WTC11 (cell line): ENCODE data around the gene DUT. TPM values are rescaled to one million over a fixed set of nuclear protein-coding genes. Genes with fewer than 3 reads are reported as not detected.
A peak's percentile ranks its signal among the peaks of the same experiment; 100 is the strongest.

ENCODE experiments used
- ATAC-seq: fragments of 200-7000 bp; cut with Tn5 transposase; 2 replicates; pipeline ENCODE4 v1.10.0; 2021; ENCODE audit warnings: mild to moderate bottlenecking, moderate library complexity
- CTCF ChIA-PET: fragments of 300-600 bp; sonication (Branson Sonifier 250); formaldehyde crosslinking; loops from one replicate; lab custom pipeline; 2021; ENCODE audit warnings: antibody characterized with exemption; lab: Charles Lee
- POLR2A ChIA-PET: fragments of 350-600 bp; sonication (Branson Sonifier 250); formaldehyde crosslinking; loops from one replicate; lab custom pipeline; 2021; ENCODE audit warnings: antibody characterized with exemption; lab: Charles Lee
- DNase-seq: peaks from one replicate; pipeline ENCODE4 v3.0.0; 2021; ENCODE audit warnings: low spot score
- H3K27ac Mint-ChIP-seq: 2 replicates; pipeline ENCODE4 v1.8.0; 2021; ENCODE audit warnings: mixed read lengths
- H3K27me3 Mint-ChIP-seq: 2 replicates; pipeline ENCODE4 v1.8.0; 2021; ENCODE audit warnings: low read depth, mild to moderate bottlenecking, moderate library complexity, mixed read lengths
- H3K36me3 Mint-ChIP-seq: 2 replicates; pipeline ENCODE4 v1.8.0; 2021; ENCODE audit warnings: mixed read lengths
- H3K4me1 Mint-ChIP-seq: 2 replicates; pipeline ENCODE4 v1.8.0; 2022; ENCODE audit warnings: mixed read lengths
- H3K4me3 Mint-ChIP-seq: 2 replicates; pipeline ENCODE4 v1.8.0; 2021; ENCODE audit warnings: mild to moderate bottlenecking, moderate library complexity, mixed read lengths
- H3K9me3 Mint-ChIP-seq: 2 replicates; pipeline ENCODE4 v1.8.0; 2021; ENCODE audit warnings: mixed read lengths
- AFF4 ChIP-seq: sonication (generic); formaldehyde crosslinking; IDR thresholded peaks from 2 replicates; pipeline ENCODE4 v1.8.1; 2023; ENCODE audit warnings: mild to moderate bottlenecking, missing genetic modification reagents, borderline replicate concordance
- ATF1 ChIP-seq: sonication (generic); formaldehyde crosslinking; IDR thresholded peaks from 2 replicates; pipeline ENCODE4 v1.8.1; 2023; ENCODE audit warnings: mild to moderate bottlenecking, moderate library complexity, missing genetic modification reagents
- FOXP1 ChIP-seq: sonication (generic); formaldehyde crosslinking; IDR thresholded peaks from 2 replicates; pipeline ENCODE4 v1.8.0; 2022; ENCODE audit warnings: missing genetic modification reagents, mild to moderate bottlenecking, moderate library complexity, borderline replicate concordance
- MAX ChIP-seq: sonication (generic); formaldehyde crosslinking; IDR thresholded peaks from 2 replicates; pipeline ENCODE4 v1.8.0; 2022; ENCODE audit warnings: mild to moderate bottlenecking, missing genetic modification reagents
- MXD4 ChIP-seq: fragments of 250-450 bp; sonication (Bioruptor Pico); IDR thresholded peaks from 2 replicates; pipeline ENCODE4 v1.8.0; 2021; ENCODE audit warnings: mild to moderate bottlenecking, moderate library complexity, borderline replicate concordance
- NR2C2 ChIP-seq: sonication (generic); formaldehyde crosslinking; IDR thresholded peaks from 2 replicates; pipeline ENCODE4 v1.8.0; 2022; ENCODE audit warnings: mild to moderate bottlenecking, missing genetic modification reagents
- RELA ChIP-seq: sonication (generic); formaldehyde crosslinking; IDR thresholded peaks from 2 replicates; pipeline ENCODE4 v1.8.1; 2022; ENCODE audit warnings: missing genetic modification reagents, mild to moderate bottlenecking, borderline replicate concordance
- SMAD3 ChIP-seq: sonication (generic); formaldehyde crosslinking; IDR thresholded peaks from 2 replicates; pipeline ENCODE4 v1.8.0; 2022; ENCODE audit warnings: missing genetic modification reagents, mild to moderate bottlenecking, borderline replicate concordance
- USF1 ChIP-seq: sonication (generic); formaldehyde crosslinking; IDR thresholded peaks from 2 replicates; pipeline ENCODE4 v1.8.0; 2022; ENCODE audit warnings: mild to moderate bottlenecking, missing genetic modification reagents
- ZNF121 ChIP-seq: sonication (generic); formaldehyde crosslinking; IDR thresholded peaks from 2 replicates; pipeline ENCODE4 v1.8.0; 2023; ENCODE audit warnings: missing genetic modification reagents
- ZNF263 ChIP-seq: sonication (generic); formaldehyde crosslinking; IDR thresholded peaks from 2 replicates; pipeline ENCODE4 v1.8.1; 2022; ENCODE audit warnings: low read depth, mild to moderate bottlenecking, moderate library complexity, missing genetic modification reagents
- ZNF281 ChIP-seq: sonication (generic); formaldehyde crosslinking; IDR thresholded peaks from 2 replicates; pipeline ENCODE4 v1.8.0; 2023; ENCODE audit warnings: mild to moderate bottlenecking, missing genetic modification reagents
- ZNF532 ChIP-seq: fragments of 250-450 bp; sonication (Bioruptor Pico); IDR thresholded peaks from 2 replicates; pipeline ENCODE4 v1.9.0; 2021; ENCODE audit warnings: mild to moderate bottlenecking, borderline replicate concordance
- total RNA-seq: library from RNA; stranded (reverse); gene quantifications from 3 replicates; pipeline ENCODE4 v1.2.3, GENCODE V29; 2021
- TF ChIP-seq, protein P1 (sequence below): sonication (generic); formaldehyde crosslinking; IDR thresholded peaks from 2 replicates; pipeline ENCODE4 v1.8.1; 2023; ENCODE audit warnings: mild to moderate bottlenecking, missing genetic modification reagents

DUT gene
- total RNA-seq, 1 experiment from 2014 or later: 204 TPM

GRCh38 chr15:48355377-48355776 lies 24.1 kb downstream of the DUT start:
- no peak overlapping the region for H3K27ac Mint-ChIP-seq
- H3K4me1 Mint-ChIP-seq: peaks cover 10% of the 10 kb centered on the region
- H3K36me3 Mint-ChIP-seq: no peaks in the 10 kb centered on the region
- DNase-seq: no peak
- ChIA-PET CTCF (interaction anchor here (0.7 to 3.0 kb wide), 4 partner anchors 15 to 95 kb away, joined by 3 to 20 read pairs (median 3); no protein-coding TSS in a partner anchor), POLR2A (no interaction called here)
- TF ChIP-seq ATF1 (CRISPR knock-in tag) (no peak), MXD4 (CRISPR knock-in tag) (no peak), SMAD3 (CRISPR knock-in tag) (no peak), ZNF532 (CRISPR knock-in tag) (no peak), NR2C2 (no peak), RELA (CRISPR knock-in tag) (no peak), ZNF263 (no peak), ZNF281 (CRISPR knock-in tag) (no peak), USF1 (CRISPR knock-in tag) (no peak), FOXP1 (CRISPR knock-in tag) (no peak), AFF4 (no peak), MAX (CRISPR knock-in tag) (no peak), ZNF121 (CRISPR knock-in tag) (no peak)
- TF ChIP-seq, protein P1, sequence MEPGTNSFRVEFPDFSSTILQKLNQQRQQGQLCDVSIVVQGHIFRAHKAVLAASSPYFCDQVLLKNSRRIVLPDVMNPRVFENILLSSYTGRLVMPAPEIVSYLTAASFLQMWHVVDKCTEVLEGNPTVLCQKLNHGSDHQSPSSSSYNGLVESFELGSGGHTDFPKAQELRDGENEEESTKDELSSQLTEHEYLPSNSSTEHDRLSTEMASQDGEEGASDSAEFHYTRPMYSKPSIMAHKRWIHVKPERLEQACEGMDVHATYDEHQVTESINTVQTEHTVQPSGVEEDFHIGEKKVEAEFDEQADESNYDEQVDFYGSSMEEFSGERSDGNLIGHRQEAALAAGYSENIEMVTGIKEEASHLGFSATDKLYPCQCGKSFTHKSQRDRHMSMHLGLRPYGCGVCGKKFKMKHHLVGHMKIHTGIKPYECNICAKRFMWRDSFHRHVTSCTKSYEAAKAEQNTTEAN (CRISPR knock-in tag): no peak
- no peak overlapping the region for H3K4me3 Mint-ChIP-seq
- ATAC-seq: peak; percentile 66
- no peaks in the 10 kb centered on the region for H3K27me3 Mint-ChIP-seq
- H3K9me3 Mint-ChIP-seq: no peaks in the 10 kb centered on the region
